GM21619 (cell line): ENCODE measurements around the gene CKAP2L.
"Not testable (repeated sequence)": the region's sequence is repeated elsewhere in the genome, so short reads cannot be mapped to it uniquely, and the experiment has no call there.

Source experiments
- ATAC-seq: cut with Tn5 transposase; IDR thresholded peaks from one replicate; pipeline ENCODE4 v1.9.1; 2021; ENCODE audit not compliant: unreplicated experiment

The CKAP2L gene

GRCh38 chr2:112712903-112713584, 51.4 kb downstream of the CKAP2L start:
- ATAC-seq, result no peak

- ATAC-seq, result no peak
Measured at GRCh38 chr2:112712465-112712864, 51.9 kb downstream of the CKAP2L start.

GRCh38 chr2:112710956-112711750, 53.3 kb downstream of the CKAP2L start:
- no peak for ATAC-seq

- ATAC-seq, result no peak
Measured at GRCh38 chr2:112709703-112710102, 54.7 kb downstream of the CKAP2L start.

GRCh38 chr2:112708968-112709367, 55.4 kb downstream of the CKAP2L start:
- no peak for ATAC-seq

GRCh38 chr2:112706947-112707346, 57.5 kb downstream of the CKAP2L start:
- not testable (repeated sequence) for ATAC-seq

GRCh38 chr2:112706170-112706664, 58.2 kb downstream of the CKAP2L start:
- ATAC-seq, result no peak

GRCh38 chr2:112705575-112705974, 58.8 kb downstream of the CKAP2L start:
- ATAC-seq, result no peak

GRCh38 chr2:112703684-112704083, 60.7 kb downstream of the CKAP2L start:
- ATAC-seq, result no peak

GRCh38 chr2:112701052-112701451, 63.4 kb downstream of the CKAP2L start:
- ATAC-seq, result no peak

- ATAC-seq, result no peak
Measured at GRCh38 chr2:112699984-112700667, 64.3 kb downstream of the CKAP2L start.

- ATAC-seq, result no peak
Measured at GRCh38 chr2:112698834-112699515, 65.4 kb downstream of the CKAP2L start.

GRCh38 chr2:112694182-112694581, 70.2 kb downstream of the CKAP2L start:
- no peak for ATAC-seq

GRCh38 chr2:112693596-112693995, 70.8 kb downstream of the CKAP2L start:
- ATAC-seq, result no peak

GRCh38 chr2:112692918-112693317, 71.5 kb downstream of the CKAP2L start:
- no peak for ATAC-seq

- peak; percentile 81 for ATAC-seq
Measured at GRCh38 chr2:112692495-112692911, 71.9 kb downstream of the CKAP2L start.

GRCh38 chr2:112691881-112692281, 72.5 kb downstream of the CKAP2L start:
- no peak for ATAC-seq

- ATAC-seq, result peak; percentile 36
Measured at GRCh38 chr2:112690853-112691401, 73.5 kb downstream of the CKAP2L start.

GRCh38 chr2:112688086-112688880, 76.1 kb downstream of the CKAP2L start:
- ATAC-seq, result no peak

- ATAC-seq, result no peak
Measured at GRCh38 chr2:112687522-112687921, 76.9 kb downstream of the CKAP2L start.
